HG02870 (cell line): ENCODE results near the gene PLEKHO2.
A peak's percentile ranks its signal among the peaks of the same experiment; 100 is the strongest.

Source experiments
- ATAC-seq: cut with Tn5 transposase; IDR thresholded peaks from one replicate; pipeline ENCODE4 v1.9.1; 2021; ENCODE audit warnings: mild to moderate bottlenecking, moderate library complexity; ENCODE audit not compliant: unreplicated experiment

Gene PLEKHO2

GRCh38 chr15:64891561-64891960 lies 49.8 kb downstream of the PLEKHO2 start:
- no peak for ATAC-seq

DNA sequence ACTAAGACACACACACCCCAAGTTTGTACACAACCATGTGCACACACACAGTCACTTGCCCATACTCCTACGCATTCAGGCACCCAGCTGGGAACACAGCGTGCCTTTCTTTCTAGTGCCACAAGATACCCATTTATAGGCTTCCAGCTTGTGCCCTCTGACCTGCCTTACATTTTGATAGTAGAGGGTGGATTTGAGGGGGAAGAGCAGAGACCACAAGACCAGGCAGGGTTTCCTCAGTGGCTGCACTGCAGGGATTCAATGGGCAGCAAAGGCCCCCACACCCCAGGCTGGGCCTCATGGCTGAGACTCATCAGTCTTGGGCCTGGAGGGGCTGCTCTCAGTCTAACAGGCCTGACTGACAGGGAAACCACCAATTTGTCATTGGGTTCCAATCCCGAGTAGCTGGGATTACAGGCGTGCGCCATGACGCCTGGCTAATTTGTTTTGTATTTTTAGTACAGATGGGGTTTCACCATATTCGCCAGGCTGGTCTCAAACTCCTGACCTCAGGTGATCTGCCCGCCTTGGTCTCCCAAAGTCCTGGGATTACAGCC lies 51.2 kb downstream of the PLEKHO2 start:
- ATAC-seq = no peak

DNA sequence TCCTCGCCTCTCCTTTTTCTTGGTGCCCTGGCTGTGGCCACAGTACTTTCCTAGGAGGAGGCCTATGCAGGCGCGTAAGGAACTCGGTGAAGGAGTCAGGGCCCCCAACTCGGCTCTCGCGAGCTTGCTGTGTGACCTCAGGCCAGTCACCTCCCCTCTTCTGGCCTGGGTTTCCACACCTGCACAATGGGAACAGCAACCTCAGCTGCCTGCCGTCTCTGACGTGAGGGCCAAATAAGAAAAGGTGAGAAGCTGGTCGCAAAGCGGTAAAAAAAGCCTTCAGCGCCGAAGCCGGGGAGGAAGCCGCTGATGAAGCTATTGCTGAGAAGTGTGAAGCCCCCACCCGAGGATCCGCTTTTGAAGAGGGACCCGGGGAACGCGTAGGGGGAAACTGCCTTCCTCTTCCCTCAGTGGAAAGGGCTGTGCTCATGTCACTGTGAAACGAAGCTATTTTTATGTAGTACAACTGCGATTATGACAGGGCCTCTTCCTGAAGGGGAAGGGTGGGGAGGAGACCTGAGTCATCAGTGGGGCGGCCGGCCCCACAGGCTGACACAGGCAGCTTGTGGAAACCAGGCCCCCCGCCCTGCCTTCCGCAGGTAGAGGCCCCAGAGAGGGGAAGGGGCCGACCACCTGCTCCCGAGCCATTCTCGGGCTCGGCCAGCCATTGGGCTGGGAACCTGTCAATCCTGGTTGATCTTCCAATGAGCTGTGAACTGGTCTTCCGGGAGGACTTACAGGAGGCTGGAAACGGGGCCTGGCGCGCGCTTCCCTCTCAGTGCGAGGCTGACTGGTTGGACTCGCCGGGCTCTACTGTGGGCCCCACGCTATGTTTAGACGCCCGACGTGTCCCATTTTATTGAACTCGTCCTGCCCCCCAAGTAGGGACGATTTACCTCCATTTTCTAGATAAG lies 52.0 kb downstream of the PLEKHO2 start:
- peak; percentile 60 for ATAC-seq

DNA sequence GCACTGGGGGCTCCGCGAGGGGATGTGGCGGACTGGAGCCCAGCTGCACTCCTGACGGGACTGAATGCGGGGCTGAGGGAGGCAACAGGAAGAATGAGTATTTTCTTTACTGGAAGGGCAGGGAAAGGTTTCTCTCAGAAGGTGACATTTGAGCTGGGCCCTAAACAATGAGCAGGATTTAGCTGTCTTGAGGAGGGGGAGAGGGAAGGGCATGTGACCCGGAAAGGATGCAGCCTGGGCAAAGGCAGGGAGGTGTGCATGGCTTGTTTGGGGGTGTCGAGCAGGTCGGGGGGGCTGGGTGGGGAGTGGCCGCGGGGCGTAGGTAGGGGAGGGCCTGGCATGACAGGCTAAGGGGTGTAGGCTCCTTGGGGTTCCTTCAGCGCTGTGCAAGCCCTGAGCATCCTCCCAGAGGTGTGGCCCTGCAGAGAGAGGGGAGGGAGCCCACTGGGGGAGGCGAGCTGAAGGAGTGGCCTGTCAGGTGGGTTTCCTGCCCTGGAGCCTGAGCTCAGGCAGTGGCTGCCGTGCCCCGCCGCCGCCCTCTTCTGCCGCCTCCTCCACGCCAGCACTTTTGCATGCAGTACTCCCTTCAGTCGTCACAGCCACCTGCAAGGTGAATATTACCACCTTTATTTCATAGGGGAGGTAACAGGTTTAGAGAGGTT lies 52.8 kb downstream of the PLEKHO2 start:
- ATAC-seq = peak; percentile 20

- peak; percentile 21 for ATAC-seq
Measured at GRCh38 chr15:64895285-64896065, 53.8 kb downstream of the PLEKHO2 start.

DNA sequence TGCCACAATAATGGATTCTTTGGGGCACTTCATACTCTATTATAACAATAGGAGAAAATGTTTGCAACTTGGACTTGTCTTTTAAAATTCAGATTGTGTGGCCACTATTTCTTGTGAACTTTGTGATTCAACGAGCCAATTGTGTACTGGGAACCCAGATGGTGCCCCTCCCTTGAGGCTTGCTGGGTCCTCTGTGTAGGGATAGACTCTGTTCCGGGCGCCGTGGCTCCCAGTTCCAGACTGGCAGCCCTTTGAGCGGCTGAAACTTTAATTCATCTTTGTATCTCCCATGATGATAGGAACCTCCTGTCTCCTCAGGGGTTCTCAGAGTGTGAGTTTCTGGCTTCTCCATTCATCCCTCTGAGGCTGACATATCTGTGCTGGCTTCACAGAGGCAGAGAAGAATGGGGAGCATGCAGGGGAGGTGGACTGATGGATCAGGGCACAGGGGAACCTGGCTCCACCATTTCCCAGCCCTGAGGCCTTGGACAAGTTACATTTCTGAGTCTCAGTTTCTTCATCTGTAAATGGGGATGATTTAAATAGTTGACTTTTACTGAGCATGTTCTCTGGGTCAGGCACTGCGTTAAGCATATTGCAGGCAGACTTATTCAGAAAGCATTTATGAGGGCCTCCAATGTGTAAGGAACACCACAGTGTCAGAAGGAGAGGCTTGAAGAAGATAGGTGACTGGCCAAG lies 54.8 kb downstream of the PLEKHO2 start:
- no peak for ATAC-seq

DNA sequence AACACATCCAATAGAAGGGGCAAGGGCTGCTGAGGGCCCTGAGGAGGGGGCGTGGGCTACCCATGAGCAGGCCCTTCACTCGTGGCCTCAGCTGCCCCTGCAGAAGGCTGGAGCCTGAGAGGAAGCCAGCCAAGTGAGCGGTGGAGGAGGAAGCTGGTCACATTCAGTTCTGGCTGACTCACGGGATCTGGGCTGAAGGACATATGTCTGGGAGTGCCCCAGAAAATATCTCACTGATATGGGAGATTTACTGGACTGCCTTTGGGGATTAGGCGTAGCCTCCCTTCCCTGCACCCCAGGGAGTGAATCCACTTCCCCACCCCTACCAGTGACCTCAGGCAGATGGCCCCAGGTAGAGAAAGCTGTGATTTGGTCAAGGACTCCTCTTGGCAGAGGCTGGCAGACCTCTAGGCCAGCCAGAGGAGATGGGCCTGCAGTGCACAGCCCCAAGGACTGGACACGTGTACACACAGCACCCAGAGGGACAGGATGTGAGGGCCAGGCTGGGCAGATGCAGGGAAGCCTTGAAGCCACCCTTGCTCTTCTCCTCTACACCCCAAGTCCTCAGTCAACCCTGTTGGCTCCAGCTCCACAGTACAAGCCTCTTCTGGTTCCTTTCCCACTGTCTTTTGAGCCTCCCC lies 55.8 kb downstream of the PLEKHO2 start:
- ATAC-seq = no peak

DNA sequence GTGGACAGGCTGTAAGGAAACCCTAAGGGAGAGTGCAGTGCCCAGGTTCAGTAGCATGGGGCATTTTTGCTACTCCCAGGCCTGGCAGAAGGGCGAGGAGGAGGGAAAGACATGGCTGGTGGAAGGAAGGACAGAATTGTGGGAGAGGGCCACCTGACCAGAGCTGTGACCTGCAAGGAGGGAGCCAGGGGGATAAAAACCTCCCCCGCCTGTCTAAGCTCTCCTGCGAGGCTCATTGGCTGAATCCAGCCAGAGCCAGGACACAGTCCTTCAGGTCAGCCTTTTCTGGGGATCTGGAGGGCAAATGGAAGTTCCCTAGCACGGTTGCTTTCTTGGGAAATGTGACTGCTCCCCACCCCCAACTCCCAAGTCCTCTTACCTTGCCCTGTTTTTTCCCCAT lies 56.7 kb downstream of the PLEKHO2 start:
- no peak for ATAC-seq

- no peak for ATAC-seq
Measured at GRCh38 chr15:64901141-64901540, 59.4 kb downstream of the PLEKHO2 start.

DNA sequence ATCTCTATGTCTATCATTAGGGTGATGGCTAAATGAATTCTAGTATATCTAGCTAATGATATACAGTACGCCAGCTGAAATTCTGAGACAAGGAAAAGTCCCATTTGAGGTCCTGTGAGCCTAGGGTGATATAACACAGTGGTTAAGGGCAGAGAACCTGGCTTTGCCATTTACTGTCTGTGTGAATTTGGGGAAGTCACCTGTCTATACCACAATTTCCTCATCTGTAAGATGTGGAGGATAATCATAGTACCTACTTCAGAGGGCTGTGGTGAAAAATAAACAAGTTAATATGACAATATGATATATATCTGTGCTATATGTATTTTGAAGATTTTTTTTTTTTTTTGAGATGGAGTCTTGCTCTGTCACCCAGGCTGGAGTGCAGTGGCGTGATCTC lies 60.2 kb downstream of the PLEKHO2 start:
- ATAC-seq = no peak

GRCh38 chr15:64902863-64903262 lies 61.1 kb downstream of the PLEKHO2 start:
- ATAC-seq = no peak

DNA sequence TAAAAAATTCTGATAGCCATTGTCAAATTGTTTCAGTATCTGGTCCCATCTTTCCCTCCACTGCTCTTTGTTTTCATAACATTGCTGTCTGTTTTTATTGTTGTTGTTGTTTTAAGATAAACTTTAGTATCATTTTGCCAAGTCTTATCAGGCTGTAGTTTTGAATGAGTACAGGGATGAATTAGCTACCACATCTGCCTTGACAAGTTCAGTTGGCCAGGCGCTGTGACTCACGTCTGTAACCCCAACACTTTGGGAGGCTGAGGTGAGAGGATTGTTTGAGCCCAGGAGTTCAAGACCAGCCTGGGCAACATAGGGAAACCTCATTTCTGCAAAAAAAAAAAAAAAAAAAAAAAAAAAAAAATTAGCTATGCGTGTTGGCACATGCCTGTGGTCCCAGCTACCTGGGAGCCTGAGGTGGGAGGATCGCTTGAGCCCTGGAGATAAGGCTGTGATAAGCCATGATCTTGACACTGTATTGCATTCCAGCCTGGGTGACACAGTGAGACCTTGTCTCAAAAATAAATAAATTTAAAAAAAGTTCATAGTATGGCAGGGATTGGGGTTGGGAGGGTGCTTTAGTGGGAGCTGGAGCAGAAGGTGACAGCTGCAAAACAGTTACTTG lies 61.7 kb downstream of the PLEKHO2 start:
- ATAC-seq = no peak

- ATAC-seq = no peak
Measured at GRCh38 chr15:64904189-64904588, 62.5 kb downstream of the PLEKHO2 start.

- no peak for ATAC-seq
Measured at GRCh38 chr15:64905119-64905831, 63.6 kb downstream of the PLEKHO2 start.

DNA sequence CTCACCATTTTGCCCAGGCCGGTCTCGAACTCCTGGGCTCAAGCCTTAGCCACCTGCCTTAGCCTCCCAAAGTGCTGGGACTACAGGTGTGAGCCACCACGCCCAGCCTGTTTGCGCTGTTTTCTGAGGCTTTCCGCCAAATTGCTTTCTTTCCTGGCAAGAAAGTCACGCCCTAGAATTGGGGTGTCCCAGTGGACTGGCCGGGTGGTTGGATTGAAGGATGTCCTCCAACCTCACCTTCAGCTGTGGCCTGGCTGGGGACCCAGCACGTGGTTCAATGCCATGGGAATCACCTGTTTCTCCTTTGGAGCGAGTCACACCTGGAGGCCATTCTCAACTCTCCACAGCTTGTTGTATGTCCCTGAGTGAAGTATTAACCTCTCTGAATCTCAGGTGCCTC lies 64.2 kb downstream of the PLEKHO2 start:
- no peak for ATAC-seq

DNA sequence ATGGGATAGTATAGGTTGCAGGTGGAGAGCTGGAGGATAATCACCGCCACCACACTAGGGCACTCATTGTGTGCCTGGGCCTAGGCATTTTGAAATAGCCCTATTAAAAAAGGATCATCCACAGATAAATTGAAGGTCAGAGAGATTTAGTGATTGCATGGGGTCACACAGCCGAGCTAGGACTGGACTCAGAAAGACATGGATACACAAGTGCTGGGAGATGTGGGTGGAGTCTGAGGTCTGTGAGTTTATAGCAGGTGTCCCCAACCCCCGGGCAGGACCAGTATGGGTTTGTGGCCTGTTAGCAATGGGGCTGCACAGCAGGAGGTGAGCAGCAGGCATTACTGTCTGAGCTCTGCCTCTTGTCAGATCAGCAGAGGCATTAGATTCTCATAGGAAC lies 64.7 kb downstream of the PLEKHO2 start:
- no peak for ATAC-seq

DNA sequence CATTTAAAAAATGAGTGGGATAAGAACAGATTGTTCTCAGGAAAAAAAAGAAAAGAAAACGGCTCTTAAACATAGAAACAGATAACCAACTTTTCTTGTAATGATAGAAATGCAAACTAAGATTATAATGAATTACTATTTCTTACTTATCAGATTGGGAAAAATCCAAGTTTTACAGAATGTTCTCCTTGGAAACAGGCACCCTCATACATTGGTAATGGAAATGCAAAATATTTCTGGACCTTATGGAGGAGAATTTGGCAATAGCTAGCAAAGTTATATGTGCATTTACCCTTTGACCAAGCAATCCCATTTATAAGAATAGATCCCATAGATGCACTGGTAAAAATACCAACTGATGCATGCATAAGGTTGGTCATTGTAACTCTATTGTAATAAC lies 66.3 kb downstream of the PLEKHO2 start:
- ATAC-seq = no peak

- no peak for ATAC-seq
Measured at GRCh38 chr15:64909546-64909945, 67.8 kb downstream of the PLEKHO2 start.
